ENCODE measurements around the gene MAP3K8. TPM values are rescaled to one million over a fixed set of nuclear protein-coding genes. Genes with fewer than 3 reads are reported as not detected.
"Not testable (repeated sequence)": the region's sequence is repeated elsewhere in the genome, so short reads cannot be mapped to it uniquely, and the experiment has no call there.

Gene MAP3K8
- total and polyA plus RNA-seq, 4 donors, result 4.2 to 9.6 (median 8.6) TPM

DNA sequence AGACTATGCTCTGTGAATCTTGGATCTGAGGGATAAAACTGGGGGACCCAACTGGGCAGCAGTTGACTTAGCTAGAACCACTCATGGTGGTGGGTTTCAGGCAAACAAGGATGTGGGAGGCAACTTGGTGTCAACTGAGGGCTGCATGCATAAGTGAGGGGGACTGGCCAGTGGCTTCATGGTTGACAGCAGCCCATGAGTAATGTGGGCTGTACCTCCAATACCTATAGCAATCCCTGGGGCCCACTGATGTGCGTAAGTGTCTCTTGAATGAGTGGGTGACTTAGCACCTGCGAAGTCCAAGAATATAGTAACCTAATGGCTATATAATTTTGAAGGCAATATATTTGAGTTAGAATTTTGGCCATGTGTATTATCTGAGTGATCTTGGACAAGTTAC lies 13.7 kb upstream of the MAP3K8 start:
- no peaks in the 10 kb centered on the region for H3K27me3 ChIP-seq (ENCODE audit: control insufficient read depth, insufficient read depth, low read length)
- peaks cover 9% of the 10 kb centered on the region for H3K4me1 ChIP-seq (ENCODE audit: control insufficient read depth, insufficient read depth, low read length)
- no CpG with 5 or more reads among the region's 2 CpGs for WGBS (ENCODE audit: insufficient coverage)
- no peak for DNase-seq (ENCODE audit: low read depth in 4 of 6, low spot score in 6 of 6)
- H3K27ac ChIP-seq (ENCODE audit: low read depth, low read length), result no peak overlapping the region
- H3K4me3 ChIP-seq (ENCODE audit: low read depth, low read length), result no peak overlapping the region
- H3K36me3 ChIP-seq (ENCODE audit: control insufficient read depth, insufficient read depth, low read length), result no peaks in the 10 kb centered on the region
- no peaks in the 10 kb centered on the region for H3K9me3 ChIP-seq (ENCODE audit: control insufficient read depth, insufficient read depth, low read length)

- no peaks in the 10 kb centered on the region for H3K36me3 ChIP-seq (ENCODE audit: control insufficient read depth, insufficient read depth, low read length)
- H3K9me3 ChIP-seq (ENCODE audit: control insufficient read depth, insufficient read depth, low read length), result no peaks in the 10 kb centered on the region
- WGBS (ENCODE audit: insufficient coverage), result no CpG with 5 or more reads among the region's 1 CpG
- H3K27me3 ChIP-seq (ENCODE audit: control insufficient read depth, insufficient read depth, low read length), result no peaks in the 10 kb centered on the region
- DNase-seq (ENCODE audit: low read depth in 4 of 6, low spot score in 6 of 6), result no peak
- H3K27ac ChIP-seq (ENCODE audit: low read depth, low read length), result no peak overlapping the region
- no peak overlapping the region for H3K4me3 ChIP-seq (ENCODE audit: low read depth, low read length)
- H3K4me1 ChIP-seq (ENCODE audit: control insufficient read depth, insufficient read depth, low read length), result peaks cover 9% of the 10 kb centered on the region
Observed at GRCh38 chr10:30420766-30421165, 13.2 kb upstream of the MAP3K8 start.

GRCh38 chr10:30422151-30422695 lies 11.8 kb upstream of the MAP3K8 start:
- Histone ChIP-seq H3K9me3 (ENCODE audit: control insufficient read depth, insufficient read depth, low read length) (no peaks in the 10 kb centered on the region), H3K36me3 (ENCODE audit: control insufficient read depth, insufficient read depth, low read length) (no peaks in the 10 kb centered on the region), H3K4me3 (ENCODE audit: low read depth, low read length) (no peak overlapping the region), H3K27ac (ENCODE audit: low read depth, low read length) (no peak overlapping the region), H3K4me1 (ENCODE audit: control insufficient read depth, insufficient read depth, low read length) (peaks cover 9% of the 10 kb centered on the region), H3K27me3 (ENCODE audit: control insufficient read depth, insufficient read depth, low read length) (no peaks in the 10 kb centered on the region)
- WGBS (ENCODE audit: insufficient coverage), result no CpG with 5 or more reads among the region's 7 CpGs
- DNase-seq (ENCODE audit: low read depth in 4 of 6, low spot score in 6 of 6), result no peak

DNA sequence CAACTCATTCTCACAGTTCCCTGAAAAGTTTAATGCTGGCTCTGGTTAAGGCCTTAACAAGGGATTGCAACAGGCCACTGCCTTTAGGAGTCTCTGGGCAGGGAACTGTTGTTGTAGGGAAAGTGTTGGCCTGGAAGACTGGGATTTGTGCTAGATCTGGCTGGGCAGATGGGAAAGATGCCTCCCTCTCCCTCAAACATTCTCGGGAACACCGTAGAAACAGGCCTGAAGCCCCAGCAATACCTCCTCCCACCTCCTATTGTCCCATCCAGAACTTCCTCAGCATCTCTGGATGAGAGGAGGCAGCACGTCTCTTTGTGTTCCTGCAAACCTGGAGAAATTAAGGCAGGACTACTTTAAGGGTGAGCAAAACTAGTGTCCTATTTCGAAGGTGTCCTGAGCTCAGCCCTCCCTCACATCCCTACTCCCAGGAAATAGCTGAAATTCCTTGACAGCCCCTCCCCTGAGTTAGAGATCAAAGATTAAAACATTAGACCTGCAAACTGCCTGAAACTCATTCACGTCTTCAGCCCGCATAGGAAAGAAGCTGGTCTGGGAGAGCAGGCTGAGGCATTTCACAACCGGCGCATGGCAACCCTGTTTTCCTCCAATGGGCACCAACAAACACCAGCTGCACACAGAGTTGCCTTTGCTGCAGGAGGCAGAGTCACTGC lies 10.9 kb upstream of the MAP3K8 start:
- peak overlapping the region; percentile 57 for H3K27ac ChIP-seq (ENCODE audit: low read depth, low read length)
- H3K36me3 ChIP-seq (ENCODE audit: control insufficient read depth, insufficient read depth, low read length), result no peaks in the 10 kb centered on the region
- H3K9me3 ChIP-seq (ENCODE audit: control insufficient read depth, insufficient read depth, low read length), result no peaks in the 10 kb centered on the region
- H3K4me1 ChIP-seq (ENCODE audit: control insufficient read depth, insufficient read depth, low read length), result peaks cover 13% of the 10 kb centered on the region
- 30% methylated on average over 2 of the region's 8 CpGs for WGBS (ENCODE audit: insufficient coverage)
- peak in 2 of 6 donors; percentile 44 to 62 for DNase-seq (ENCODE audit: low read depth in 4 of 6, low spot score in 6 of 6)
- H3K4me3 ChIP-seq (ENCODE audit: low read depth, low read length), result no peak overlapping the region
- no peaks in the 10 kb centered on the region for H3K27me3 ChIP-seq (ENCODE audit: control insufficient read depth, insufficient read depth, low read length)

- H3K27ac ChIP-seq (ENCODE audit: low read depth, low read length), result peak overlapping the region; percentile 57
- not testable (repeated sequence) for H3K27me3 ChIP-seq (ENCODE audit: control insufficient read depth, insufficient read depth, low read length); H3K4me3 ChIP-seq (ENCODE audit: low read depth, low read length); H3K36me3 ChIP-seq (ENCODE audit: control insufficient read depth, insufficient read depth, low read length); DNase-seq (ENCODE audit: low read depth in 4 of 6, low spot score in 6 of 6); H3K9me3 ChIP-seq (ENCODE audit: control insufficient read depth, insufficient read depth, low read length)
- 60% methylated on average over 1 of the region's 6 CpGs for WGBS (ENCODE audit: insufficient coverage)
- H3K4me1 ChIP-seq (ENCODE audit: control insufficient read depth, insufficient read depth, low read length), result peaks cover 14% of the 10 kb centered on the region
Observed at GRCh38 chr10:30423655-30424275, 10.2 kb upstream of the MAP3K8 start.

- 90% methylated on average over 3 of the region's 4 CpGs for WGBS (ENCODE audit: insufficient coverage)
Observed at GRCh38 chr10:30425336-30426075, 8.5 kb upstream of the MAP3K8 start.

DNA sequence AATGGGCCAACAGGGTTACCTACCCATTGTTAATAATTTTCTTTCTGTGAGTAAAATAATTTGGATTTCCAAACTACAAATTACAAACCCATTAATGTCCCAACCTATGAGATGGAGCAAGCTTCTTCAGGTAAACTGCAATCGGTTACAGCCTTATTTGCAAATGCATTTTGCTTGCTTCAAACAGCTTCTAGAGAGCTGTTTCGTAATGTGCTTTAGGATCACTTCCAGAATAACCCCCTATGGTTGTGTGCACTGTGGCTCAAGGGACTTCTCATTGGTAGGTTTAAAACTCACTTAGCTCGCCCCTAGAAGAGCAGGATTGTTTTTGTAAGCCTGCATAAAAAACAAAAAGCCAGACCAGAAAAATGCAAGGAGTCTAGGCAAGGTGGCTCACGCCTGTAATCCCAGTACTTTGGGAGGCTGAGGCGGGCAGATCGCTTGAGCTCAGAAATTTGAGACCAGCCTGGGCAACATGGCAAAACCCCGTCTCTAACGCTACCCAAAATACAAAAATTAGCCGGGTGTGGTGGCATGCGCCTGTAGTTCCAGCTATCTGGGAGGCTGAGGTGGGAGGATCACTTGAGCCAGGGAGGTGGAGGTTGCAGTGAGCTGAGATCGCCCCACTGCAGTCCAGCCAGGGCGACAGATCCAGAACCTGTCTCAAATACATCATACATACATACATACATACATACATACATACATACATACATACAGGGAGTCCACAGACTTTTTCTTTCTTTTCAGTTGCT lies 3.3 kb upstream of the MAP3K8 start:
- 96% methylated on average over 7 of the region's 12 CpGs for WGBS (ENCODE audit: insufficient coverage)
- no peak for DNase-seq (ENCODE audit: low read depth in 4 of 6, low spot score in 6 of 6)
- Histone ChIP-seq H3K27me3 (ENCODE audit: control insufficient read depth, insufficient read depth, low read length) (peaks cover 18% of the 10 kb centered on the region), H3K27ac (ENCODE audit: low read depth, low read length) (no peak overlapping the region), H3K4me3 (ENCODE audit: low read depth, low read length) (no peak overlapping the region), H3K36me3 (ENCODE audit: control insufficient read depth, insufficient read depth, low read length) (no peaks in the 10 kb centered on the region), H3K4me1 (ENCODE audit: control insufficient read depth, insufficient read depth, low read length) (peaks cover 27% of the 10 kb centered on the region), H3K9me3 (ENCODE audit: control insufficient read depth, insufficient read depth, low read length) (no peaks in the 10 kb centered on the region)

More at GRCh38 chr10:30425336-30426075, 8.5 kb upstream of the MAP3K8 start:
- Histone ChIP-seq H3K27me3 (ENCODE audit: control insufficient read depth, insufficient read depth, low read length) (no peaks in the 10 kb centered on the region), H3K4me1 (ENCODE audit: control insufficient read depth, insufficient read depth, low read length) (peaks cover 14% of the 10 kb centered on the region), H3K27ac (ENCODE audit: low read depth, low read length) (no peak overlapping the region), H3K36me3 (ENCODE audit: control insufficient read depth, insufficient read depth, low read length) (no peaks in the 10 kb centered on the region), H3K4me3 (ENCODE audit: low read depth, low read length) (no peak overlapping the region), H3K9me3 (ENCODE audit: control insufficient read depth, insufficient read depth, low read length) (no peaks in the 10 kb centered on the region)
- DNase-seq (ENCODE audit: low read depth in 4 of 6, low spot score in 6 of 6), result no peak

GRCh38 chr10:30431435-30431911 lies 2.5 kb upstream of the MAP3K8 start:
- WGBS (ENCODE audit: insufficient coverage), result 49% methylated on average over 14 of the region's 17 CpGs
- H3K9me3 ChIP-seq (ENCODE audit: control insufficient read depth, insufficient read depth, low read length), result no peaks in the 10 kb centered on the region
- H3K4me1 ChIP-seq (ENCODE audit: control insufficient read depth, insufficient read depth, low read length), result peaks cover 27% of the 10 kb centered on the region
- peak in 1 of 6 donors; percentile 33 for DNase-seq (ENCODE audit: low read depth in 4 of 6, low spot score in 6 of 6)
- no peaks in the 10 kb centered on the region for H3K36me3 ChIP-seq (ENCODE audit: control insufficient read depth, insufficient read depth, low read length)
- no peak overlapping the region for H3K27ac ChIP-seq (ENCODE audit: low read depth, low read length)
- no peak overlapping the region for H3K4me3 ChIP-seq (ENCODE audit: low read depth, low read length)
- peaks cover 18% of the 10 kb centered on the region for H3K27me3 ChIP-seq (ENCODE audit: control insufficient read depth, insufficient read depth, low read length)
